Cerebellar cortex (tissue), 1 donor: ENCODE data around the gene KRT33A.

Experiments
- DNase-seq: peaks from one replicate; pipeline ENCODE4 v3.0.0-alpha.2; 2015; ENCODE audit warnings: low spot score

Gene KRT33A

GRCh38 chr17:41329279-41329948 is 21.2 kb downstream of the KRT33A start:
- DNase-seq: peak; percentile 22

GRCh38 chr17:41328207-41328606 is 22.4 kb downstream of the KRT33A start:
- no peak for DNase-seq

GRCh38 chr17:41327411-41328120 is 23.1 kb downstream of the KRT33A start:
- no peak for DNase-seq

GRCh38 chr17:41326173-41327145 is 24.2 kb downstream of the KRT33A start:
- DNase-seq: no peak

- DNase-seq: no peak
Measured at GRCh38 chr17:41325611-41326010, 25.0 kb downstream of the KRT33A start.

- no peak for DNase-seq
Measured at GRCh38 chr17:41325126-41325525, 25.5 kb downstream of the KRT33A start.

- DNase-seq: no peak
Measured at GRCh38 chr17:41324180-41325075, 26.2 kb downstream of the KRT33A start.

GRCh38 chr17:41322903-41323895 is 27.4 kb downstream of the KRT33A start:
- DNase-seq: no peak

- peak; percentile 53 for DNase-seq
Measured at GRCh38 chr17:41322094-41322902, 28.3 kb downstream of the KRT33A start.

- DNase-seq: no peak
Measured at GRCh38 chr17:41318231-41318630, 32.4 kb downstream of the KRT33A start.

GRCh38 chr17:41315814-41316445 is 34.7 kb downstream of the KRT33A start:
- DNase-seq: no peak

- DNase-seq: no peak
Measured at GRCh38 chr17:41315204-41315794, 35.3 kb downstream of the KRT33A start, which contains the start of gene KRTAP17-1. TSS of gene KRTAP17-1 (minus strand) at chr17:41315710. CDS start at chr17:41315650, 60 bp downstream.

GRCh38 chr17:41311111-41311510 is 39.5 kb downstream of the KRT33A start:
- no peak for DNase-seq

GRCh38 chr17:41308918-41309359 is 41.7 kb downstream of the KRT33A start, which contains the start of gene KRTAP16-1:
TSS of gene KRTAP16-1 (minus strand) at chr17:41309309. CDS start at chr17:41309253, 56 bp downstream.
- DNase-seq: peak; percentile 58

GRCh38 chr17:41308251-41308917 is 42.2 kb downstream of the KRT33A start:
- peak; percentile 93 for DNase-seq

GRCh38 chr17:41307647-41308046 is 43.0 kb downstream of the KRT33A start:
- peak; percentile 87 for DNase-seq

- DNase-seq: peak; percentile 35
Measured at GRCh38 chr17:41304091-41304490, 46.5 kb downstream of the KRT33A start.
